Dedifferentiated amniotic fluid mesenchymal stem cell (primary cell): Measurements from ENCODE around the gene TRIO.
A peak's percentile ranks its signal among the peaks of the same experiment; 100 is the strongest.
"Not testable (repeated sequence)": the region's sequence is repeated elsewhere in the genome, so short reads cannot be mapped to it uniquely, and the experiment has no call there.

Source experiments
- DNase-seq: peaks from one replicate; pipeline ENCODE4 v3.0.0-alpha.2; 2016; ENCODE audit errors: extremely low spot score

Gene TRIO

DNA sequence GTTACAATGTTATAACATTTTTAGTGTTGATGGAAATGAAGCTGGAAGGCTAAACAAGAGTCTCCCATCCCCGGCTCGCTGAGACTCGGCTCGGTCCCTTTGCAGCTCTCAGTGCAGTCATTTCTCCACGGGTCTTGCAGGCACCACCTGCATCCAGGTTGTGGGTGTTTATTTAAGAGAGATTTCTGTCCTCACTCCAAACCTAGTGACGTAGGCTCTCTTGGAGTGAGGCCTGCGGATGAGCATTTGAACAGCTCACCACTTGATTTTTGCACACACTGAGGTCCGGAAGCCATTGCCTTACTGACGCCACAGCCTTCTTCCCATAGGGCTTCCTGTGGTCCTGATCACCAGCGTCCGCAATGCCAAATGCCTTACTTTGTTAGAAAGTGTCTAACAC lies 240.8 kb downstream of the TRIO start:
- DNase-seq, result no peak

GRCh38 chr5:14385019-14385418 lies 241.9 kb downstream of the TRIO start:
- no peak for DNase-seq

DNA sequence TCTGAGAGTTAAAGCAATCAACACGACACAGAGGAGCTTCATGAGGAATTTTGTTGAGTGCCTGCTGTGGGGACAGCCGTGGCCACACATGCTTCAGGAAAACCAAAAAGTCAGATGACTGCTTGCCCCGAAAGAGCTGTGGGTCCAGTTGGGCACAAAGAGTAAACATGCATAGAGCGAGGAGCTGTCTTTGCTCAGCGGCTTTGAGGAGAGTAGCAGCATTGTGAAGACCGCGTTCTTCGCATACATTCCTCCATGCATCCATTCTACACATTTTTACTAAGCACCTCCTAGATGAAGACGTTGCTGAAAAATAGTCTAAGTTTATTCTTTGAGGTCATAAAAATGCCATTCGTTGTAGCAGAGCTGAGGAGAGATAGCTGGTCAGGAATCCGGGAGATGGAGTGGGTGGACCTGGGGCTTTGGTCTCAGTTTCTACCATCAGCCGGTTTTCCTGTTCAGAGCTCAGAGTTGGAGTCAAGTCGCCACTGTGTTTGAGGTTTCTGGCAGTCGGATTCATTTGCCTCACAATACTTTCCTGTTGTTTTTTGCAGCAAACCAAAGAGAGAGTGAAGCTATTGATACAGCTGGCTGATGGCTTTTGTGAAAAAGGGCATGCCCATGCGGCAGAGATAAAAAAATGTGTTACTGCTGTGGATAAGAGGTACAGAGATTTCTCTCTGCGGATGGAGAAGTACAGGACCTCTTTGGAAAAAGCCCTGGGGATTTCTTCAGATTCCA lies 243.9 kb downstream of the TRIO start:
- DNase-seq, result no peak

DNA sequence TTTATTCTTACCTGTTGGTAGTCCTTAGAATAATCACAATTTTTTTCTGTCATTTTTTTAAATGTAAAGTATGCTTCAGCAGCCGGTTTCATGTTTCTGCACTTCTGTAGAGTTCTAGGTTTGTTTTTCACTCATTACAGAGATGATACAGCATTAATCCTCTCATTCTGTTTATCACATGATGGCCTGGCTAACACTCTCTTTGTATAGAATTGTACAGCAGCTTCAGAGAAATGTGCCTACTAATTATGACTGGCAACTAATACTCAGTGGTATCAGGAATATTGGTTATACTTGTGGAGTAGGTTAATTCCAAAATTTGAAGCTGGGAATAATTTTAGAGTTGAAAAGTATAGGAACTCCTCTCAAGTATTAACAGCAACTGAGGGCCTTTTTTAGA lies 245.6 kb downstream of the TRIO start:
- no peak for DNase-seq

DNA sequence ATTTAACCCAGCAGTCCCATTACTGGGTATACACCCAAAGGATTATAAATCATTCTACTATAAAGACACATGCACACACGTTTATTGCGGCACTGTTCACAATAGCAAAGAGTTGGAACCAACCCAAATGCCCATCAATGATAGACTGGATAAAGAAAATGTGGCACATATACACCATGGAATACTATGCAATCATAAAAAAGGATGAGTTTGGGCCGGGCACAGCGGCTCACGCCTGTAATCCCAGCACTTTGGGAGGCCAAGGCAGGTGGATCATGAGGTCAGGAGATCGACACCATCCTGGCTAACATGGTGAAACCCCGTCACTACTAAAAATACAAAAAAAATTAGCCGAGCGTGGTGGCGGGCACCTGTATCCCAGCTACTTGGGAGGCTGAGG lies 249.4 kb downstream of the TRIO start:
- DNase-seq, result not testable (repeated sequence)

DNA sequence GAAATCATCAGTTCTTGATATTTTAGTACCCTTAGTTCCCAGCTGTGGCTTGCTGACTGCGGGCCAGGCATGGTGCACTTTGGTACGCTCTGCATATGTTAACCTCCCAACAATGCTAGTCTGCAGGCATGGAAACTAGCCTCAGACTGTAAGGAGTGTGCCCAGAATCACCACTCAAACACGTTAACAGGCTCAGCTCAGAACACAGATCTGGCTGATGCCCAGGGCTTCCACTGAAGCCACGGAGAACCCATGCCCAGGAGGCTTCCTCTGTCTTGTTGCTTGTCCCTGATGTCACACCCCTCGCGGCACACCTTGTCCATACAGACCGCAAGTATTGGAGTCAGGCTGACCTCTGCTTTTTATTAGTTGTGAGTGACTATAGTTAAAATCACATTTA lies 251.2 kb downstream of the TRIO start:
- DNase-seq, result no peak

- DNase-seq, result no peak
These were observed 252.3 kb downstream of the TRIO start for GRCh38 chr5:14395411-14395810.

DNA sequence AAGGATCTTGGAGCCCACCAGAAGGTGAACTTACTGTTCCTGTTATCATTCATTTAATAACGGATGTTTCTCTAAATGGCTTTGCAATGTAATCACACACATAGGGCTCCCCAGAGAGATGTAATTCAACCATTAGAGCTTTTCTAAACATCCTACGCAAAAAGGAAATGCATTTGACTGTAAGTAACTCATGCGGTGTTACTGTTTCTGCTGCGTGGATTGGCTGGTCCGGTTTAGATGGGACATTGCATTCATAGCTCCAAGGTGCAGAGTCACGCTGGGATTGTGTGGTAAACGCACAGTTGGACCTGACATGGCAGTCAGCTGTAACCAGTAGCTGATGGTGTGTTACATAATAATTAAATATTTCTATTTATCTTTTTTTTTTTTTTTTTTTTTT lies 252.9 kb downstream of the TRIO start:
- DNase-seq, result no peak

- DNase-seq, result no peak
These were observed 253.6 kb downstream of the TRIO start for GRCh38 chr5:14396737-14397136.

GRCh38 chr5:14397717-14398116 lies 254.6 kb downstream of the TRIO start:
- peak; percentile 36 for DNase-seq

DNA sequence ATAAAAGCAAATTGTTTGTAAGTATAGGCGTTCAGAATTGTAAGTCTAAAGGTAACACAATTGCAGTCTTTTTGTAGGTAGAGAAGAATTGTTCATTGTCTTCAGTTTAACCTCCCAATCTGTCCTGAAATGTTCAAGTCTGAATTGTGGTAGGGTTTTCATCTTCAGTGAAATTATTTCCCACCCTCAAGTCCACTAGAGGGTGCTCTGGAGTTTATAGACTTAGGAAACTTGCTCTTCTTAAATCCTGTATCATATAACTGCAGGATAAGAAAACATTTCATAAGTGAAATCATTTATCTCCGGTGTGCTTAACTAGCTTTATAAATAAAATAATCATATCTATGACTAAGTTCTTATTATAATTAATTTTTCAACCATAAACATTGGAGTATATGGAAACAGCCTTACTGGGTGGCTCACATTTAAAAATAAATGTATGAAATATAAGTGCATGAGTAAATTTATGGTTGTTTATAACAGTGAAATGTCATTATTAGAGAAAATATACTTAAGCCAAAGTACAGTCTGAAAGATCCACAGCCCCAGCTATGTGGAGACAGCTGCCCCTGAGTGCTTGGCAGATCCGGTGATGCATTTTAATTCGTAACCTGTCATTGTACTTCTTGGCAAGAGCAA lies 256.0 kb downstream of the TRIO start:
- DNase-seq, result peak; percentile 75

DNA sequence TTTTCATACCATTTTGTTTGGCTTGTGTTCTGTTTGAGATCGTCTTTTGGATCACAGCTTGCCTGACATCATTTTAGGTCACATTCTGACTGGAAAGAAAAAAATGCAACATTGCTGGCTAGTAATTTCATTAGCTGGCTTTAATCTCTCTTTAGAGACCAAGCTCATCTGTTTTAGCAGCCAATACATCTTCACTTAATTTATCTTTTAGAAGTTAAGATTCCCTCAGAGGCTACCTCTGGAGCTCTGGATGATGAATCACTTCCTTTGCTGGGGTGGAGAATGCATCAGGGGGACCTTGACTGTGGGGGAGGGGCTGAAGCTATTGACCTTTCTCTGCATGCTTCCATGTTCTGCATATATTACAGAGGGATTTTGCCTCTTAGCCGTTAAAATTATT lies 256.9 kb downstream of the TRIO start:
- DNase-seq, result no peak

DNA sequence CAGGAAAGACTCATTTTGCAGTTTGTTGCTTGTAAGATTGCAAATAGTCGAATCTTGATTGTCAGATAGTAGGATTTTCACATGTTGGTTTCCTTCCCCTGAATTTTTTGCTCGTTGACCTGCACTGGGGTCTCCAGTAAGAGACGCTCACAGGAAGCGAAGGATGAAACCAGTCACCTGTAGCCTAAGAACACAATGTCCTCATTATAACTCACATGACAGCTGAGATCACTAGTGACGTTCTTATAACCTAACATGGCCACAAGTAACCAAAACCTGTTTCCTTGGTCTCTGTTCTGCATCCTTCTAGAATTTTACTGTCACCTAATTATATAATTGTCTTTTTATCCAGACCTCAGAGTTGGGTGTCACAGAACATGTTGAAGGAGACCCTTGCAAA lies 257.5 kb downstream of the TRIO start:
- DNase-seq, result no peak

- no peak for DNase-seq
These were observed 258.5 kb downstream of the TRIO start for GRCh38 chr5:14401639-14402038.

- DNase-seq, result no peak
These were observed 259.3 kb downstream of the TRIO start for GRCh38 chr5:14402424-14402823.

DNA sequence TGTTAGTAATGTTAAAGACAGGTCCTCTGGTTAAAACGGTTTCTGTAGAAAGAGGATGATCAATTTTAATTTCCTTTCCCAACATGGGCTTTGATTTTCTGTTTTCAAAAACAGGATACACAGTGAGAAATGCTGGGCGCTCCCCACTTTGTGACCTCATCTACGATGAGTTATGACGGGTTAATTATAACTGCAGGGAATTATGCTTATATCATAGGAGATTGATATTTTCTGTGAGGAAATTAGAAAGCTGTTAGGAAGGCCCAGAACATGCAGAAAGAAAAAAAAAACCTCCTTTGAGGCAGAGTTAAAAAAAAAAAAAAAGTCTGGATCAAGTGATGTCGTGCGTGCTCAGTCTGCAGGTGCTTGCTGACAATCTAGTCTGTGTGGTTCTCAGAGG lies 261.6 kb downstream of the TRIO start:
- DNase-seq, result no peak

- DNase-seq, result no peak
These were observed 262.1 kb downstream of the TRIO start for GRCh38 chr5:14405267-14405666.

DNA sequence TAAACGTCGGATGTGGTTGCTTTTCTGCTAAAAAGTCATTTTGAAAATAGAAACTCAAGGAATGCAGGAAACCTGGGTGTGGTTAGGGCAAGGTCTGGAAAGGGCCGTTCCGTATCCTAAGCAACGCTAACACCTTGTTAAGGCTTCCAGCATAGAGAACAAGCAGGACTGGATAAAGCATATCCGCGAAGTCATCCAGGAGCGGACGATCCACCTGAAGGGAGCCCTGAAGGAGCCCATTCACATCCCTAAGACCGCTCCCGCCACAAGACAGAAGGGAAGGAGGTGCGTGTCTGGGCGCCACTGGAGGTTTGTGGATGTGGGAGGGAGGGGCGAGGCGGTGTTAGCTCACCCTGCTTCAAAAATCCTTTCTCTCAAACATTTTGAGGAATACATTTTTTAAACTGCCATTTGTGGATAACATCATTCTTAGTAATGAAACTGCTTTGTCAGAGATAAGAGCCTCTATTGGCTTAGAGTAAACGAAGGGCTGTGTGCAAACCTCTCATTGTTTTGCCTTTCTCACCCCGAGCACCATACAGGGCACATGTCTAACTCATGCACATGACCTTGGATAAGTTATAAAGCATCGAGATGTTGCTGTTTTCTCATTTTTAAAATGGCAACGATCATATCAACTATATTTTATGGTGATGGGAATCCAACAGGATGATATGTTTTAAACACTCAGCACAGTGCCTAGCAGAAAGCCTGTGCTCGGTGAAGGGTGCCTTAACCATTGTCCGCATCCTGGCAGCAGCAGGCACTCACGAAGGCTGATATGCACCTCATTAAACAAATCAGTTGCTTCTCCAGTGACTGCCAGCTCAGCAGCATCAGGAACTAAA lies 262.8 kb downstream of the TRIO start:
- DNase-seq, result no peak

- no peak for DNase-seq
These were observed 263.4 kb downstream of the TRIO start for GRCh38 chr5:14406554-14406849.

- no peak for DNase-seq
These were observed 263.9 kb downstream of the TRIO start for GRCh38 chr5:14407051-14407450.

DNA sequence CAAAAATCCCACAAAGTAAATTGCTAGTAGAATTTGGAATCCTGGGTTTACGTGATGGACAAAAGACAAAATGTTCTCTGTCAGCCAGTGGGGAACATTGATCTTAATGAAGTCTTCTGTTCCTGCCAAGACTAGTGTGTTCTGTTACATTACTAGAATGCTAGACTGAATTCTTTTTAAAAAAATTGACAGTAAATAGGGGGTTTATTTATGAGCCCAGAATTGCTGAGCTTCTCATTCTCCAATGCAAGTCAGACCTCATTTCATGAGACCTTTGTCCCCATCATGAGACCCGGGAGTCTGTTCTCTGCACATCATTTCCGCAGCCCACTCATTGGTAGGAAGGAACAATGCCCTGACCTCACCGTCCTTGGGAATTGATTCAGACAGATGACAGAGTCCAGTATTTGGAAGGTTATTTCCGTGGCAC lies 264.6 kb downstream of the TRIO start:
- no peak for DNase-seq

DNA sequence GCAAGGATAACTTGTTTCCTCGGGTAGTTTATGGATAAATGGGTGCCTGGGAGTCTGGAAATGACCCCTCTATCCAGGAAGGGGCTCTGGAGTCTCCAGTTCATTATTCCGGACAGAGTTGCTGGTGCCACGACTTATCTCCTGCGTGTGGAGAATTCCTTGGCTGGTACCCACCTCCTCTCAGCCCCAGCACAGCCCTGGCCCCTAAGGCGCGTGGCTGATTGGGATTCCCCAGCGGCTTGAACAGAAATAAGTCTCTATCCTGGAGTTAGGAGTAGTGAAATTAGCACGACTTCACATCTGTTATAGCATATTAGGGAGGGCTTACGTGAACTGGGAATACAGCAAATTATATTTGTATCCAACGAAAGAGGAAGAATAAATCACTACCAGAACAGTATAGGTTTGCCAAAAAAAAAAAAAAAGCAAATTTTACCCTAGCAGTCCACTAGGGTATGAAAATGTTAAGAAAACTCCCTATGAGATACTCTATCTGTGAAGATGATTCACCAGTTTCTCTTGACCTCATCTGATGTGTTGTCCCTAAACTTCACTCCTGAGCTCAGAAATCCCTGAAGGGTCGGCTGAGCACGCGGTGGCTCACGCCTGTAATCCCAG lies 265.9 kb downstream of the TRIO start:
- DNase-seq, result no peak

DNA sequence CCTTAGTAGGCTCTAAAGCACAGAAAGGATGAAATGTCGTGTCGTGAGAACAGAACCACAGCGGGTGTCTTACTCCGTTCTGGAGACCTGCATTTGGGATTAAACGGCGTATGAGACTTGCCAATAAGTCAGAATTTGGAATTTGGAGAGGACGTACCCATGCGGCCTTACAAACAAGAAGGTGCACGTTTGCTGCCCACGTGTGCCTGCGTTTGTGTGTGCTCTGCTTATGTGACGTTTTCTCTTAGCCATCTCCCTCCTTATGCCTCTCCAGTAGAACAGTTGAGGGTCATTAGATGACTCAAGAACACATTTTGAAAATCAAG lies 266.9 kb downstream of the TRIO start:
- no peak for DNase-seq
